ENCODE data around the gene TMUB2.

Gene TMUB2

DNA sequence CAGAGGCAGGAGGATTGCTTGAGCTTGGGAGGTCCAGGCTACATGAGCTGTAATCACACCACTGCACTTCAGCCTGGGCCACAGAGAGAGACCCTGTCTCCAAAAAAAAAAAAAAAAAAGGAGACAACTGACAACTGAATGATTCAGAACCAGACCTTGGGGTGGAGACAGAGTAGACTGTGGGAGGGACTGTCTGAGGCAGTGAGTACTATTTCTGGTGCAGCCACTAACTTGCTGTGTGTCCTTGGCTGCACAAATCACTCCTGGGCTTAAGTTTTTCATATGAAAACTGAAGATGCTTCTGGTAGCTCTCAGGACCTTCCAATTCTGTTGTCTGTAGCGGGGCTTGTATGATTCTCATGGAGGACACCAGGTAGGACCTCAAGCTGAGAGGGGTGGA, 10.5 kb upstream of the TMUB2 start:
- DNase-seq (ENCODE audit: insufficient read length, low spot score) (no peak), FAIRE-seq (no peak)

DNA sequence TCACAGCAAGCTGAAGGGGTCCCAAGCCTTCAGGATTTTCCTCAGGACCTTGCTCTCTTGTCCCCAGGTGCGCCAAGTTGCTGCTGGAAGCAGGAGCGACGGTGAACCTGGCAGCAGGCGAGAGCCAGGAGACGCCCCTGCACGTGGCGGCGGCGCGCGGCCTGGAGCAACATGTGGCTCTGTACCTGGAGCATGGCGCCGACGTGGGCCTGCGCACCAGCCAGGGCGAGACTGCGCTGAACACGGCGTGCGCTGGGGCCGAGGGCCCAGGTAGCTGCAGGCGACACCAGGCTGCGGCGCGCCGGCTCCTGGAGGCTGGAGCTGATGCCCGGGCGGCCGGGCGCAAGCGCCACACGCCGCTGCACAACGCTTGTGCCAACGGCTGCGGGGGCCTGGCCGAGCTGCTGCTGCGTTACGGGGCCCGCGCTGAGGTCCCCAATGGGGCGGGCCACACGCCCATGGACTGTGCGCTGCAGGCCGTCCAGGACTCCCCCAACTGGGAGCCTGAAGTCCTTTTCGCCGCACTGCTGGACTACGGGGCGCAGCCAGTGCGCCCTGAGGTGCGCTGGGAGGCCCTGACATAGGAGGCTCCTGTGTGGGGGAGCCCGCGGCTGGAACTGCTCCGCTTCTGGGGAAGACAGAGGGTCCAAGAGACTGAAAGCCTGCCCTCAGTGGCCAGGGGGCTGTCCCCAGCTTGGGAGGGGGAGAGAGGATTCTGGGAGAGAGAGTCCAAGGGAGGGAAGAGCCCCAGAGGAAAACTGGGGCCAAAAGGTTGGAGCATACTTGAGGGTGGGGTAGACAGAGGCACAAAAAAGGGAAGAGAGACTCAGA, 9.9 kb upstream of the TMUB2 start:
- no peak for FAIRE-seq

DNA sequence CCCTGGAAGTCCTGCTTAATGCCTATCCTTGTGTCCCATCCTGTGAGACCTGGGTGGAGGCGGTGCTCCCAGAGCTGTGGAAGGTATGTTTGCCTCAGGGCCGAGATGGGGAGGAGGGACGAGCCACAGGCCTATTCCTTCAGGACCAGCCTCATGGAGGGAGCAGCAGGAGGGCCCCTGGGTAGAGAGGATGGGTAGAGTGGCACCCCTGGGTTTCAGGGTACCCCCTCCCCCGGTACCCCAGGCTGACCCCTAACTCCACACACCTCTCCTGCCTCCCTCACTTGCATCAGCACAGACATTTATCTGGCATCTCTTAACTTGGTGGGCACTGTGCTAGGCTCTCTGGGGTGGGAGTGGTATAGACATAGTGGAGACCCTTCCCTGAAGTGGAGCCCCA, 9.1 kb upstream of the TMUB2 start:
- no peak for DNase-seq (ENCODE audit: insufficient read length, low spot score)
- no peak for FAIRE-seq

More for the DNA sequence above, 9.9 kb upstream of the TMUB2 start:
- DNase-seq (ENCODE audit: insufficient read length, low spot score): no peak

DNA sequence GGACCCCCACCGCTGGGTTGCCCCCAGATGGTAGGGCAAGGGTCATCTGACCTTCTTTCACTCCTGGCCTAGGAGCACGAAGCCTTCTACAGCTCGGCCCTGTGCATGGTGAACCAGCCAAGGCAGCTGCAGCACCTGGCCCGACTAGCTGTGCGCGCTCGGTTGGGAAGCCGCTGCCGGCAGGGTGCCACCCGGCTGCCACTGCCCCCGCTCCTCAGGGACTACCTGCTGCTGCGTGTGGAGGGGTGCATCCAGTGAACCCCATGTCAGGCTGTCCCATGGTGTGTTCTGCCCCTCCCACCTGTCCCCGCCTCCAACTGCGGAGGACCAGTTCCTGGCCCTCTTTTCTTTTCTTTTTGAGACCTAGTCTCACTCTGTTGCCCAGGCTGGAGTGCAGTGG, 8.6 kb upstream of the TMUB2 start:
- DNase-seq (ENCODE audit: insufficient read length, low spot score) (no peak), FAIRE-seq (no peak)

DNA sequence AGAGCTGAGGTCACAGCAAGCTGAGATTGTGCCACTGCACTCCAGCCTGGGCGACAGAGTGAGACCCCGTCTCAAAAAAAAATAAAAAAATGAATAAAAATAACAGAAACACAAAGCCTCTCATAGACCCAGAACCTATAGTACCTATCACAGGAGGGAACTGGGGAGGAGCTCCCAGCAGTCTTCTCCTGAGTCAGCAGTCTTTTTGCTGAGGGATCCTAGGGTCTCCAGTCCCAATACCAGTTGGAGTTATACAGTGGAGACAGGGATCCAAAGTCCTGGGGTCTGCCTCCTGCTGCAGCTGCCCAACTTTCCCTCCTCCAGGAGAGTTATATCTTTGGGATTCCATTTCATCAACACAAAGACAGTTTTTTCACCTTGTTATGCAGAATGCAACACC, 3.7 kb upstream of the TMUB2 start:
- no peak for FAIRE-seq
- DNase-seq (ENCODE audit: insufficient read length, low spot score): no peak

DNA sequence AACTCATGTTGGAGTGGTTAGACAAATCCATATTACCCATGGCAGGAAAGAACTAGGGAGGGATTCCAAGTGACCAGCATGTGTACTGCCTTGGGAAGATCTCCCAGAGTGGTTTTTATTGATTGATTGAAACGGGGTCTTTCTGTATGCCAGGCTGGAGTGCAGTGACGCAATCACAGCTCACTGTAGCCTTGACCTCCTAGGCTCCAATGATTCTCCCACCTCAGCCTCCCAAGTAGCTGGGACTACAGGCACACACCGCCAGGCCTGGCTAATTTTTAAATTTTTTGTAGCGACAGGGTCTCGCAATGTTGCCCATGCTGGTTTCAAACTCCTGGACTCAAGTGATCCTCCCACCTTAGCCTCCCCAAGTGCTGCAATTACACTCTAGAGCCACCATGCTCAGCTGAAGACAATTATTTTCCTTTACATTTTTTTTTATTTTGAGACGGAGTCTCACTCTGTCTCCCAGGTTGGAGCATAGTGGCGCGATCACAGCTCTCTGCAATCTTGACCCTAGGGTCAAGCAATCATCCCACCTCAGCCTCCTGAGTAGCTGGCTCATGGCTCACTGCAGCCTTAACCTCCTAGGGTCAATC, 2.5 kb upstream of the TMUB2 start:
- DNase-seq (ENCODE audit: insufficient read length, low spot score): no peak
- no peak for FAIRE-seq

DNA sequence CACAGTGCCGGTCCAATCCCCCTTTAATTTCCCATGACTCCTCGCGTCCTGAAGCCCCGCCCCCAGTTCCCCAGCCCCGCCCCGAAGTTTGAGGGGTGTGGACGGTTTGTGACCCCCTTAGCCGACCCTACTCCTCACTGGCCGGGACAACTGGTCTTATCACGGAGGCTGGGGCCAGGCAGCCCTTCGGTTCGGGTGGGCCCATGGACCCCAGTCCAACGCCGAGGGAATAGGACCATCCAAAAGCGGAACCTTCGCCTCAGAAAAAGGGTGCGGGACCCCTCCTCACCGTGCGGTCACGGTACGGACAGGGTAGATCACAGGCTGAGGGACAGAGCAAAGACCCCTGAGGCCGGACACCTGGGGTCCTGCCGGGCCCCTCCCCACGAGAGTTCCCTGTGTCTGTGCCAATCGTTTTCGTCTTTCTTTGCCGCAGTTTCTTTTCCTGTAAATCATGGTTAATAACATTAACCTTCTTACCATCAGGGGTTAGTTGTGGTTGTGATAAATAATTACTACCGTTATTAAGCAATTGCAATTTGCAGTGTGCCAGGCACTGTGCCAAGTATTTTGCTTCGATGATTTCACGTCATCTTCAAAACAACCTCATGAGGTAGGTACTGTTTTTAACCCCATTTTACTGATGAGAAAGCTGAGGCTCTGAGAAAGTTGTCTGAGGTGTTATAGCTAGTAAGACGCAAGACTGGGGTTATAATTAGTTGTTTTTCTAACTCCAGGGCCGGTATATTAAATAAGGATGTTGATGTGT, 543 bp downstream of the TMUB2 start:
- DNase-seq (ENCODE audit: insufficient read length, low spot score): peak; percentile 68
- FAIRE-seq: peak; percentile 33

DNA sequence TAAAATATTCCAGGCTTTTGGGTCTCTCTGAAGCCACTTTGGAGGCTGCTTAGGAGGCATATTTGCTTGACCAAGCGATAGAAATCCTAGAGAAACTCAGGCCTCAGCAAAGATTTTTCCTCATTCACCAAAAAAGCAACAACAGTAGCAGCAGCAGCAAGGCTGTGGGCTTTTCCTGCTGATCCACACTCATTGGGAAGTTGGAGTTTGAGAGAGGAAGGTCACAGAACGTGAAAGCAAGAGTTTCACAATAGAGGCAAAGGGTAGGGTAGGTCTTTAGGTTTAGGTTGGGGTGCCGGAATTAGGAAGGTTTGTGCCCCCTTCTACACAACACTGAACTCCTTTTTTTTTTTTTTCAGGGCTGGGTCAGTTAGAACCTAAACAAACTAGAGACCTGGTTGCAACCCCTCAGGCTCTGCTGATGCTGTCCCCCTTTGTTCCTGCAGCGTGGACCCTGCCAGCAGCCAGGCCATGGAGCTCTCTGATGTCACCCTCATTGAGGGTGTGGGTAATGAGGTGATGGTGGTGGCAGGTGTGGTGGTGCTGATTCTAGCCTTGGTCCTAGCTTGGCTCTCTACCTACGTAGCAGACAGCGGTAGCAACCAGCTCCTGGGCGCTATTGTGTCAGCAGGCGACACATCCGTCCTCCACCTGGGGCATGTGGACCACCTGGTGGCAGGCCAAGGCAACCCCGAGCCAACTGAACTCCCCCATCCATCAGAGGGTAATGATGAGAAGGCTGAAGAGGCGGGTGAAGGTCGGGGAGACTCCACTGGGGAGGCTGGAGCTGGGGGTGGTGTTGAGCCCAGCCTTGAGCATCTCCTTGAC, 2.0 kb downstream of the TMUB2 start:
- DNase-seq (ENCODE audit: insufficient read length, low spot score): no peak
- FAIRE-seq: no peak

DNA sequence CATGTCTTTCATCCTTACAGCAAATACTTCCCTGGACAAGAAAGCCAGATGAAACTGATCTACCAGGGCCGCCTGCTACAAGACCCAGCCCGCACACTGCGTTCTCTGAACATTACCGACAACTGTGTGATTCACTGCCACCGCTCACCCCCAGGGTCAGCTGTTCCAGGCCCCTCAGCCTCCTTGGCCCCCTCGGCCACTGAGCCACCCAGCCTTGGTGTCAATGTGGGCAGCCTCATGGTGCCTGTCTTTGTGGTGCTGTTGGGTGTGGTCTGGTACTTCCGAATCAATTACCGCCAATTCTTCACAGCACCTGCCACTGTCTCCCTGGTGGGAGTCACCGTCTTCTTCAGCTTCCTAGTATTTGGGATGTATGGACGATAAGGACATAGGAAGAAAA, 3.7 kb downstream of the TMUB2 start:
- no peak for FAIRE-seq

DNA sequence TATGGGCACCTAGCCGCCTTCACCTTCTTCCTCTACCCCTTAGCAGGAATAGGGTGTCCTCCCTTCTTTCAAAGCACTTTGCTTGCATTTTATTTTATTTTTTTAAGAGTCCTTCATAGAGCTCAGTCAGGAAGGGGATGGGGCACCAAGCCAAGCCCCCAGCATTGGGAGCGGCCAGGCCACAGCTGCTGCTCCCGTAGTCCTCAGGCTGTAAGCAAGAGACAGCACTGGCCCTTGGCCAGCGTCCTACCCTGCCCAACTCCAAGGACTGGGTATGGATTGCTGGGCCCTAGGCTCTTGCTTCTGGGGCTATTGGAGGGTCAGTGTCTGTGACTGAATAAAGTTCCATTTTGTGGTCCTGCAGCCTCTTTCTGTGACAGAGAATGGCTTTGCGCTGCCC, 4.6 kb downstream of the TMUB2 start:
- no peak for FAIRE-seq

More for the DNA sequence above, 3.7 kb downstream of the TMUB2 start:
- DNase-seq (ENCODE audit: insufficient read length, low spot score): no peak

DNA sequence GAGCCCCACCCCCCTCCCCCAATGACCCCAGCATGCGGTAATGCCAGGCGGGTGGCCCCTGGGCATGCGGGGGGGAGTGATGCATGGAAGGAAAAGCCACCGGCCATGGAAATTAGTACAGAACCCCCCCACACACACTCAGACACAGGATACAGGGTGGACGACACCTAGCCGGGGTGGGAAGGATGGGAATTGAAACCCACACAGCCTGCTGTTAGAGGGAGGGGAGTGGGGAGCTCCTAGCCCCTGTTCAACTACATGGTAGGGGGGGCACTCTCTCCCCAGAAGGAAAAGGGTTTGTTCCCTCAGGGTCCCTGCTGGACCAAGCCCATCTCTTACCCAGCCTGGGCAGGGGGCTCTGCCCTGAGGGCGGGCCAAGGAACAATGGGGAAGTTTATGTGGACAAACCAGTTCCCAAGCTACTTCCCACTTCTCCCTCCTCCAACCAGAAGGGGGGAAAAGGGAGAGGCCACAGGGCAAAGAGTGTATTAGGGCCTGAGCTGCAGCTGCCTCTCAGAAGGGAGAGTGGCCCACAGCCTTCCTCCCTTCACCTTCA, 5.2 kb downstream of the TMUB2 start:
- DNase-seq (ENCODE audit: insufficient read length, low spot score) (no peak), FAIRE-seq (no peak)

More for the DNA sequence above, 4.6 kb downstream of the TMUB2 start:
- no peak for DNase-seq (ENCODE audit: insufficient read length, low spot score)

DNA sequence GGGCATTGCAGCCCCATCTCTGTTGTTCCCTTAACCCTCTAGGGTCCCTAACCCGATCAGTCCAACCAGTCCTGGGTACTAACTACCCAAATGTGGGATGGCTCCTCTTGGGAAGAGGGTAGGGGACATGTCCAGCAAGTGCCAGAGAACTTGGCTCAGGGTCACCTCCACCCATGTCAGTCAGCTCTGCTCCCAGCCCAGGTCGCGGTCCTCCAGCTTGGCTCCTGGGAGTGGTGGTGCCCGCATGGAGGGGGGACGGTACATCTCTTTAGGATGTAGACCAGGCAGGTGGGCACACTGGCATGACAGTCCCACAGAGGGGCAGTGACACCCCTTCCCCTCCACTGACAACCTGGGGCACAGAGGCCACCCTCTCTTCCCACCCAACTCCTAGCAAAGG, 6.0 kb downstream of the TMUB2 start:
- DNase-seq (ENCODE audit: insufficient read length, low spot score): no peak
- no peak for FAIRE-seq

DNA sequence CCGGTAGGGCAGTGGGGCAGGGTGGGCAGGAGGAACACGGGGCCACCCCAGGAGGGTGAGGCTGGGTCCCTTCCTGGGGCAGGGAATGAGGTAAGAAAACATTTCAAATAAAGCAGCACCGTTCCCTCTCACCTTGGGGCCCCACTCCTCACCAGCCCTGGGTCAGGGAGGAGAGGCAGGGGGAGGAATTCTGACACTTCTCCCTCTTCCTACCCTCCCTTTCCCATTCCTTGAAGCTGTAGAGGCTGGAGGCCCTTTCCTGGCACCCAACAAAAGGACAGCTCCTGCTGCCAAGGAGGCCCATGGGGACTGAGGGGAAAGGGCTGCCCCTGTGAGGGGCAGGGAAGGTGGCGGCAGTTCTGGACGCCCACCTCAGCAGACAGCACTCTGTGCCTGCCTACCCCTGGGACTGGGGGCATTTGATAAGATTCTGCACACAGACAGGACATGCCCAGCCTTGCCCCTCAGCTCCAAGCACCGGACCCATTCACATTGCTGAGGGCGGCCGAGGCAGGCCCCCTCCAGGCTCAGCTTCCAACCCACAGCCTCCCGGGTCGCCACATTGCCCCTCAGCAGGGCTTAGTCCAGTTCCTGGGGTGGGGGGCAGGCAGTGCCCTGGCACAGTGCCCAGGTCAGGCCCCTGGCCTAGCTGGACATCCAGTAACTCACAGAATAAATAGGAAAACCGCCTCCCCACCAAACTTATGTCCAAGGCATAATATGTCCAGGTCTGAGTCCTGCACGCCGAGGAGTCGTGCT, 6.7 kb downstream of the TMUB2 start:
- FAIRE-seq: no peak

DNA sequence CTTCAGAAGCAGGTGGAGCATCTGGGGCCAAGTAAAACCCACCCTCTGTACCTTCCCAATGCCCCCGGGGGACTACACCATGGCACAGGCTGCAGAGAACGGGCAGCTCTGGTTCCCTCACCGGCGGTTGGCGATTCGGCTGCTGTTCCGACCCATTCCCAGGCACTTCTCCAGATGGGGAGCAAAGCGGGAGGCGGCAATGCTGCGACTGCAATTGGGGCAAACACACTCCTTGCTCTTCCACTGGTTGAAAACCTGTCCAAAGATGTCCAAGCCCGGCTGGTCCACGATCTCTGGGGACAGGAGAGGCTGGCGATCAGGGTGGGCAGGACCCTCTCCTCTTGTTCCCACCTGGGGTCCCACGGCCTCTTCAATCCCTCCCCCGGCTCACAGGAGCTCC, 10.3 kb downstream of the TMUB2 start:
- DNase-seq (ENCODE audit: insufficient read length, low spot score): no peak
- FAIRE-seq: no peak

More for the DNA sequence above, 6.7 kb downstream of the TMUB2 start:
- DNase-seq (ENCODE audit: insufficient read length, low spot score): no peak

DNA sequence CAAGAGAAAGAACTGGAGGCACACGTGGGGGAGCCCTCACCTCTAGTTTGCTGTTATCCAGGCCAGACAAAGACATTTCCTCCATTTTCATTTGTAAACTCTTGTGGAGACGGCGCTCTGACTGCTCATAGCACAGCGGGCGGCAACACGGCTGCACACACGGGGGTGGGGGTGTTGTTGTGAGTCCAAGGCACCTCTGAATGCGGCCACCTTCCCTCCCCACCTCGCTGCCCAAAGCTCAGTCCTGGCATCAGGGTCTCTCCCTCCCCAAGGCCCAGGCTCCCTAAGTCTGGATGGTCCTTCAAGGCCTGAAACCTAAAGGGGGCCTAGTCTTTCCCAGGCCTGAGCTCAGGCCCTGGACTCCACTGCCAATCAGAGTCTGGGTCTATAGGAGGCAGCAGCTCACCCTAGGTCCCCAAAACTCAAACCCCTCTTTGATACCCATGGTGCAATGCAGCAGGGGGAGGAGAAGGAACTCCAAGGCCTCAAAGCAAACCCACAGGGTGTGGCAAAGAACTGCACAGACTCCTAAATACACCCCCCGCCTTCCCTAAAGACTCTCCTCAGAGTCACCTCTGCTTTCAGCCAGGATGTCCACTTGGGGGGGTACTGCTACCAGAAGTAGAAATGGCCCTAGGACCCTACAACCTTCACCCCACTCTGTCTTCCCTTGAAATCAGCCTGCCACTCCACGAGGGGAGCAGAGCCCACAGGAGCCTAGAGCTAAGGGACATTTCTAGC, 11.4 kb downstream of the TMUB2 start:
- FAIRE-seq: peak; percentile 96

DNA sequence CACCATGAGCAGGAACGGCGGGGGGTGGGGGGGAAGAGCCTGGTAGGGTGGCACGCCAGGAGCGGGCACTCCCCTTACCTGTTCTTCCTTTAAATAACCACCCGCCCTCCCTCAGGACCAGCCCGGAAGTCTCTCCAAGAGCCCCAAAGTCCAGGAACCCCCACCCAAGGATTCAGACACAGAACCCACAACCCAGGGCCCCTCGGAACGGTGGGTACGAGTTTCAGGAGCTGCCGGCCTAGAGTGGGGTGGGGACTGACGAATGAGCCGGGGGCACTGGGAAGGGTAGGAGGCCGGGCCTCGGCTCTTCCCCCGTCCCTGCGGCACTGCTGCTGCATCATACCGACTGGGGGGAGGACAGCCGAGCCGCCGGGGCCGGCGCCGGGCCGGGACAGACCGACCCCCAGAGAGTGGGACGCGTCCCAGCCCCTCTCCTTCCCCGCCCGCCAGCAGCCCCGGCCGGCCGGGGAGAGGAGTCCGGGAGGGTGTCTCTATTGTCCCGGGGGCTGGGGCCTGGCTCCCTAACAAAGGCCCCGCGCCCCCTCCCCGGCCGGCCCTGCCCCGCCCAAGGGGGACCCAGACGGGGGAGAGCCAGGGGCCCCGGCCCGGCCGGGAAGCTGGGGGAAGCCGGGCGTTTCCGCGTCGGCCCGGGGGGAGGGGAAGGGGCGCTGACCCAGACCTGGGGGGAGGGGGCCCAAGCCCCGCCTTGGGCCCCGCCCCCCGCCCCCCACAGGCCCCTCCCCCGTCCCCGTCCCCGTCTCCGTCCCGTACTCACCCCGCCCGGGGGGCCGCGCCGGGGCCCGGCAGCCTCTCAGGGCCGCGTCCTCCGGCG, 12.2 kb downstream of the TMUB2 start:
- no peak for FAIRE-seq
- DNase-seq (ENCODE audit: insufficient read length, low spot score): peak; percentile 71

More for the DNA sequence above, 11.4 kb downstream of the TMUB2 start:
- peak; percentile 70 for DNase-seq (ENCODE audit: insufficient read length, low spot score)

DNA sequence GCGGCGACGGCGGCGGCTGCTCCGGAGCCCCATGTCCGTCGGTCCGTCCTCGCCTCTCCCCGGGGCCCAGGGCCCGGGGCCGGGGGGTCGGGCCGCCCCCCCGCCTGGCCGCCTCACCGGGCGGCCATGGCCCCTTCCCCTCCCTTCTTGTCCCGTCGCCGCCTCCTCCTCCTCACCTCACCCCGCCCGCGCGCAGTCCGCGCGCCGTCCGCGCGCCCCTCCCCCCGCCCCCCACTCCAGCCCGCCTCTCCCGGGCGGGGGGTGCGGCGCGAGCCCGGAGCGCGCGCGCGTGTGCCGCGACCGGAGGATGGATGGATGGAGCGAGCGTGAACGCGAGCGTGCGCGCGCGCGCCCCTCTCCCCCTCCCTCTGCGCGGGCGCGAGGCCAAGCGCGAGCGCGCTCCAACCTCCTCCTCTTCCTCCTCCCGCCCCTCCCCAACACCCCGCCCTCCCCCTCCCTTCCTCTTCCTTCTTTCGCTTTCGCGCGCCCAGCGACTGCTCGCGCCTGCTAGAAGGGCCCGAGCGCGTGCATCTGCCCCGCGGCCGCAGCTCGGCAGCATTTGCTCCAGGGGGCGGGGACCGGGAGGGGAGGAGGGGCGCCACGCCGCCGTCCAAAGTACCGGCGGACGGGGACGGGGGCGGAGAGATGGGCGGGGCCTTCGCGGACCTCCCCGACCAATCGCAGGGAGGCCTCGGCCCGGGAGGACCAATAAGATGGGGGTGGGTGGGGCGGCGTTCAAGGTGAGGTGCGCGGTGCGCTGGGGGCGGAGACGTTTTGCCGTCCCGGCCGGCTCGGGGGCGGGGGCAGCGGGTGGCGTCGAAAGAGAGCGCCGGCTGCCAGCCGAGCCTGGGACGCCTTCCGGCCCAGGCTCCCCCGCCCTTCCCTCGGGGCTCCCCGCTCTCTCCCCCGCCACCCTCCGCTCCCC, 13.0 kb downstream of the TMUB2 start, which contains the start of gene ATXN7L3:
TSS of gene ATXN7L3 (minus strand) at position 332 of the 925 bp plus-strand sequence. CDS start 1,814 bp downstream, outside the sequence.
- DNase-seq (ENCODE audit: insufficient read length, low spot score): peak; percentile 93
- peak; percentile 94 for FAIRE-seq
